Upper lobe of left lung (tissue), 6 donors: ENCODE data around the gene TMEM273. TPM values are rescaled to one million over a fixed set of nuclear protein-coding genes. Genes with fewer than 3 reads are reported as not detected.

Source experiments
- ATAC-seq, 2 donors: fragments of 200-7000 bp; cut with Tn5 transposase; one replicate each; pipeline ENCODE4 v1.9.1; 2022; ENCODE audit warnings: mild to moderate bottlenecking in 2 of 2, moderate library complexity in 2 of 2; ENCODE audit not compliant: low FRiP score in 2 of 2
- DNase-seq, 2 donors: peaks; one replicate each; pipeline ENCODE4 v3.0.0-alpha.2; 2019 to 2020
- H3K27ac ChIP-seq, 4 donors: fragments of 200-600 bp; sonication (generic); one replicate each; pipeline ENCODE4 v1.5.1; 2016 to 2019
- H3K27me3 ChIP-seq, 4 donors: fragments of 200-600 bp; sonication (generic); one replicate each; pipeline ENCODE4 v1.5.1; 2017 to 2019
- H3K36me3 ChIP-seq, 4 donors: fragments of 200-600 bp; sonication (generic); one replicate each; pipeline ENCODE4 v1.5.1; 2016 to 2019
- H3K4me1 ChIP-seq, 4 donors: fragments of 200-600 bp; sonication (generic); one replicate each; pipeline ENCODE4 v1.5.1; 2018 to 2019
- H3K4me3 ChIP-seq, 4 donors: fragments of 200-600 bp; sonication (generic); one replicate each; pipeline ENCODE4 v1.5.1; 2017 to 2019; ENCODE audit warnings: mild to moderate bottlenecking in 2 of 4, moderate library complexity in 1 of 4
- H3K9me3 ChIP-seq, 4 donors: fragments of 200-600 bp; sonication (generic); one replicate each; pipeline ENCODE4 v1.5.1; 2018 to 2019
- CTCF ChIP-seq, 6 experiments: fragments of 450-650 bp in 4 of 6; fragments of 200-600 bp in 2 of 6; sonication (generic) in 2 of 6; IDR thresholded peaks; one replicate each; pipeline ENCODE4 v1.5.1; 2016 to 2019; ENCODE audit warnings: antibody characterized with exemption in 6 of 6
- EP300 ChIP-seq, 4 donors: sonication (generic); formaldehyde crosslinking; IDR thresholded peaks; one replicate each; pipeline ENCODE4 v1.5.1; 2017; ENCODE audit warnings: antibody characterized with exemption in 4 of 4, control low read depth in 2 of 4
- POLR2A ChIP-seq, 4 donors: fragments of 450-650 bp; IDR thresholded peaks; one replicate each; pipeline ENCODE4 v1.5.1; 2016 to 2017; ENCODE audit warnings: antibody characterized with exemption in 4 of 4, mild to moderate bottlenecking in 2 of 4
- POLR2AphosphoS5 ChIP-seq, 2 donors: sonication (generic); formaldehyde crosslinking; IDR thresholded peaks; one replicate each; pipeline ENCODE4 v1.5.1; 2017; ENCODE audit warnings: antibody characterized with exemption in 2 of 2
- WGBS, 2 donors: methylation state at CpG; one replicate each; pipeline ENCODE4 v1.1.5; 2017 to 2018; 5-methylcytosine and 5-hydroxymethylcytosine counted together
- total RNA-seq, 6 donors: library from RNA; depleted of rRNA in 4 of 6; stranded (reverse); fragments of >200 nt in 4 of 6; gene quantifications; one replicate each; pipeline versions ENCODE4 v1.1.0 to v1.2.1, GENCODE V29; 2016 to 2021
- donor health status: DM: no; HTN: no; CAD: no; lungs with moderate emphysema.
- donor health status: DM: no; HTN: yes; CAD: no; lungs with severe emphysema.

The TMEM273 gene
- total RNA-seq, 6 donors from 2014 or later: 12.3 to 52.3 (median 30.7) TPM

GRCh38 chr10:49223205-49223604 lies 35.0 kb upstream of the TMEM273 start:
- no peak for DNase-seq
- no peak for ATAC-seq
- Histone ChIP-seq H3K36me3 (no peaks in the 10 kb centered on the region), H3K4me1 (no peaks in the 10 kb centered on the region), H3K27ac (no peak overlapping the region), H3K27me3 (no peaks in the 10 kb centered on the region), H3K9me3 (no peaks in the 10 kb centered on the region), H3K4me3 (no peak overlapping the region)
- TF ChIP-seq POLR2AphosphoS5 (IDR thresholded peaks at IDR 0.05) (no peak), EP300 (IDR thresholded peaks at IDR 0.05) (no peak), CTCF (IDR thresholded peaks at IDR 0.05) (no peak), POLR2A (IDR thresholded peaks at IDR 0.05) (no peak)

- TF ChIP-seq EP300 (IDR thresholded peaks at IDR 0.05) (no peak), POLR2A (IDR thresholded peaks at IDR 0.05) (no peak), POLR2AphosphoS5 (IDR thresholded peaks at IDR 0.05) (no peak), CTCF (IDR thresholded peaks at IDR 0.05) (no peak)
- WGBS, 2 donors: 86 to 96% methylated on average over 3 of the region's 3 CpGs
- H3K27ac ChIP-seq: no peak overlapping the region
- DNase-seq (no peak), ATAC-seq (no peak)
- no peak overlapping the region for H3K4me3 ChIP-seq
- no peaks in the 10 kb centered on the region for H3K27me3 ChIP-seq
- H3K9me3 ChIP-seq: no peaks in the 10 kb centered on the region
- no peaks in the 10 kb centered on the region for H3K4me1 ChIP-seq
- H3K36me3 ChIP-seq: no peaks in the 10 kb centered on the region
These were observed 34.0 kb upstream of the TMEM273 start for GRCh38 chr10:49222170-49222569.

- Histone ChIP-seq H3K4me1 (no peaks in the 10 kb centered on the region), H3K4me3 (no peak overlapping the region), H3K27me3 (no peaks in the 10 kb centered on the region), H3K36me3 (no peaks in the 10 kb centered on the region), H3K9me3 (no peaks in the 10 kb centered on the region), H3K27ac (no peak overlapping the region)
- 75 to 80% methylated on average over 1 to 2 of the region's 2 CpGs for WGBS, 2 donors
- DNase-seq (no peak), ATAC-seq (no peak)
- TF ChIP-seq POLR2A (IDR thresholded peaks at IDR 0.05) (no peak), EP300 (IDR thresholded peaks at IDR 0.05) (no peak)
These were observed 32.5 kb upstream of the TMEM273 start for GRCh38 chr10:49220679-49221078.

- Histone ChIP-seq H3K27me3 (no peaks in the 10 kb centered on the region), H3K4me3 (no peak overlapping the region)
- WGBS, 2 donors: 100% methylated on average over 1 of the region's 1 CpG
These were observed 31.8 kb upstream of the TMEM273 start for GRCh38 chr10:49220031-49220430.

GRCh38 chr10:49219248-49219647 lies 31.1 kb upstream of the TMEM273 start:
- no peaks in the 10 kb centered on the region for H3K4me1 ChIP-seq
- TF ChIP-seq EP300 (IDR thresholded peaks at IDR 0.05): no peak
- TF ChIP-seq POLR2A (IDR thresholded peaks at IDR 0.05): no peak
- TF ChIP-seq CTCF (IDR thresholded peaks at IDR 0.05): no peak
- TF ChIP-seq POLR2AphosphoS5 (IDR thresholded peaks at IDR 0.05): no peak
- H3K9me3 ChIP-seq: no peaks in the 10 kb centered on the region
- H3K4me3 ChIP-seq: no peak overlapping the region
- H3K27ac ChIP-seq: no peak overlapping the region
- DNase-seq (no peak), ATAC-seq (no peak)
- no peaks in the 10 kb centered on the region for H3K36me3 ChIP-seq
- WGBS, 2 donors: 69 to 79% methylated on average over 2 of the region's 2 CpGs
- no peaks in the 10 kb centered on the region for H3K27me3 ChIP-seq

More at GRCh38 chr10:49220031-49220430, 31.8 kb upstream of the TMEM273 start:
- Histone ChIP-seq H3K27ac (no peak overlapping the region), H3K9me3 (no peaks in the 10 kb centered on the region), H3K36me3 (no peaks in the 10 kb centered on the region), H3K4me1 (no peaks in the 10 kb centered on the region)
- TF ChIP-seq POLR2A (IDR thresholded peaks at IDR 0.05): no peak
- no peak for TF ChIP-seq CTCF (IDR thresholded peaks at IDR 0.05)
- TF ChIP-seq EP300 (IDR thresholded peaks at IDR 0.05): no peak
- TF ChIP-seq POLR2AphosphoS5 (IDR thresholded peaks at IDR 0.05): no peak
- ATAC-seq (no peak), DNase-seq (no peak)
